Measurements from ENCODE around the gene OR52D1. TPM values are rescaled to one million over a fixed set of nuclear protein-coding genes. Genes with fewer than 3 reads are reported as not detected.

Gene OR52D1
- total RNA-seq, 1 experiment from 2014 or later = not detected

- H3K79me1 ChIP-seq (ENCODE audit: insufficient read depth, low read depth, low read length, poor library complexity, severe bottlenecking) = no peaks in the 10 kb centered on the region
- no peaks in the 10 kb centered on the region for H3K27me3 ChIP-seq (ENCODE audit: insufficient read depth, low read length)
- H4K91ac ChIP-seq (ENCODE audit: insufficient read length, low read depth, low read length) = no peak overlapping the region
- H3K23ac ChIP-seq (ENCODE audit: insufficient read length, low read depth, low read length) = no peak overlapping the region
- no peaks in the 10 kb centered on the region for H3K79me2 ChIP-seq (ENCODE audit: insufficient read depth, low read length)
- DNase-seq = no peak
- no peak overlapping the region for H4K5ac ChIP-seq (ENCODE audit: insufficient read length, low read depth, low read length)
- H3K27ac Mint-ChIP-seq = no peak overlapping the region
- no peak overlapping the region for H3K27ac ChIP-seq (ENCODE audit: insufficient read length, low read depth, low read length)
- WGBS (ENCODE audit: extremely low coverage, insufficient read length, low lambda C conversion rate) = no CpG with 5 or more reads among the region's 5 CpGs
- H2BK20ac ChIP-seq (ENCODE audit: low read depth, low read length, poor library complexity, severe bottlenecking) = no peak overlapping the region
- no peak overlapping the region for H2AK5ac ChIP-seq (ENCODE audit: insufficient read length, low read length)
- no peak overlapping the region for H2BK15ac ChIP-seq (ENCODE audit: low read depth, low read length)
- H3K27me3 Mint-ChIP-seq (ENCODE audit: low read depth) = no peaks in the 10 kb centered on the region
- no peaks in the 10 kb centered on the region for H4K20me1 ChIP-seq (ENCODE audit: control insufficient read depth, insufficient read depth, insufficient read length)
- H3K56ac ChIP-seq (ENCODE audit: insufficient read length, low read depth, low read length) = no peak overlapping the region
- no peak overlapping the region for H2BK120ac ChIP-seq (ENCODE audit: low read depth, low read length, poor library complexity, severe bottlenecking)
- no peak overlapping the region for H2BK5ac ChIP-seq (ENCODE audit: insufficient read length, low read length)
- no peaks in the 10 kb centered on the region for H3K4me1 ChIP-seq (ENCODE audit: insufficient read depth, low read length)
- H3K23me2 ChIP-seq (ENCODE audit: insufficient read length, low read depth, low read length, poor library complexity, severe bottlenecking) = no peaks in the 10 kb centered on the region
- no peak for TF ChIP-seq CTCF (conservative IDR thresholded peaks at IDR 0.05)
- no peaks in the 10 kb centered on the region for H3K9me3 Mint-ChIP-seq
- no peak overlapping the region for H4K8ac ChIP-seq (replicated peaks; ENCODE audit: insufficient read length, low read depth, low read length)
- H2AFZ ChIP-seq (ENCODE audit: low read length) = no peak overlapping the region
- H3K9ac ChIP-seq (ENCODE audit: extremely low read depth, insufficient read length, low read length) = no peak overlapping the region
- no peak overlapping the region for H3K4ac ChIP-seq (ENCODE audit: low read depth, low read length)
- H3K9me3 ChIP-seq (ENCODE audit: control insufficient read depth, low read depth, low read length) = no peaks in the 10 kb centered on the region
- H3K18ac ChIP-seq (ENCODE audit: insufficient read length, low read depth, low read length) = no peak overlapping the region
- peaks cover 0 to 3% of the 10 kb centered on the region in 2 experiments; a peak in 1 of 4 replicates for H3K4me1 Mint-ChIP-seq
- H2BK12ac ChIP-seq (ENCODE audit: insufficient read length, low read depth, low read length) = no peak overlapping the region
- H3K14ac ChIP-seq (ENCODE audit: insufficient read depth, low read length) = no peak overlapping the region
- H3K36me3 Mint-ChIP-seq (ENCODE audit: insufficient read depth in 1 of 3, low read depth in 3 of 3) = no peaks in the 10 kb centered on the region
- H3T11ph ChIP-seq (ENCODE audit: low read length) = no peak overlapping the region
- no peak overlapping the region for H3K4me3 Mint-ChIP-seq
- H3K4me2 ChIP-seq (ENCODE audit: insufficient read depth, insufficient read length, low read length) = no peak overlapping the region
Observed at GRCh38 chr11:5489576-5490357, 1.3 kb downstream of the OR52D1 start.
